NCI-H1105 (cell line): ENCODE data around the gene NTM.
"Not testable (repeated sequence)": the region's sequence is repeated elsewhere in the genome, so short reads cannot be mapped to it uniquely, and the experiment has no call there.

Experiments
- DNase-seq: peaks from one replicate; lab custom pipeline; 2025; lab: John Stamatoyannopoulos, UW

NTM gene

DNA sequence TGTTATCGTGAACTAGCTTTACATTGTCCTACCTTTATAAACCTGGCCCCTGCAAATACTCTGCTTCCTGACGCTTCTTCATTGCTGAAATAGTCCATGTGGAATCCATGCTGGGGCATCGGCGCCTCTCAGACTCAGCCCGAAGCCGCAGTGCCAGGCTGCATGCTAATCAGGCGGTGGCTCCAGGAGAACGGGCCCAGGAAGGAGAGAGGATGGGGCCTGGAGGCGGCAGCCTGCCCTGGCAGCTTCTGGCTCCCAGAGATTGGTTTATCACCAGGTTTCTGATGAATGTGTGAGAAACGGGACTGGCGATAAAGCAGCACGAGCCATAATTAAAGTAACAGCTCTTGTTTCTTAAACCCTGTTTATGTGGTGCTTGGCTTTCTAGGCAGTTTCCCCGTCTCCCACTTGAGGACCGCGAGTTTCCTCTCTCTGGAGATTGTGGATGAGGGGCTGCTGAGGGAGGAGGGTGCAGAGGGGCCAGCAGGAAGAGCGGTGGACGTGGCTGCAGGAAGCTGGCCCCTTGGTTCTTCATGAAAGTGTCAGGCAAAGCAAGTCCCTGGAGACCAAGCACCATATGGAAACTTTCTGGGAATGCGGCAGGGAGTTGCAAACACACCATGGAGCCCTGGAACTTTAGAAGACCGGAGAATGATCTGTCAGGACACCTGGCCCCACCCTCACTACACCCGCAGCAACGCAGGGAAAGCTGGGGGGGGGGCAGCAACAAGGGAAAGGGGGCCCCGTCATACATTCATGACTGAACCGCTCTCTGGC, 93.4 kb downstream of the NTM start:
- no peak for DNase-seq

GRCh38 chr11:131464461-131464860, 94.0 kb downstream of the NTM start:
- no peak for DNase-seq

DNA sequence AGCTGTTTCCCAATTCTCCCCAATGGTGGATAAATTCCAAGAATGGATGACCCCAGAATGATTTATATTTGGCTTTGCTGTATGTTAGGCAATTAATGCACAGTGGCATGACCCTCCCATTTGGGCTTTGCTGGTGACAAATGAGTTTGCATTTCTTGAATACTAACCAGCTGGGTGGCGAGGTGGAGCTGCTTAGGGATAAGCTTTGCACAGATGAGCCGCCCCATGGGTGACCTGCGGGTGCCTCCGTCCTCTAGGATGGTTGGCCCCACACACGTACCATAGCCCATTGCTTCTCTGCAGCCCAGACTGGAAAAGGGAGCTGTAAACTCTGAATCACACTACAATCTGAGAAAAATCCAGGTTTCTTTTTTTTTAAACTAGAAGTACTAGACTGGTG, 94.6 kb downstream of the NTM start:
- no peak for DNase-seq

DNA sequence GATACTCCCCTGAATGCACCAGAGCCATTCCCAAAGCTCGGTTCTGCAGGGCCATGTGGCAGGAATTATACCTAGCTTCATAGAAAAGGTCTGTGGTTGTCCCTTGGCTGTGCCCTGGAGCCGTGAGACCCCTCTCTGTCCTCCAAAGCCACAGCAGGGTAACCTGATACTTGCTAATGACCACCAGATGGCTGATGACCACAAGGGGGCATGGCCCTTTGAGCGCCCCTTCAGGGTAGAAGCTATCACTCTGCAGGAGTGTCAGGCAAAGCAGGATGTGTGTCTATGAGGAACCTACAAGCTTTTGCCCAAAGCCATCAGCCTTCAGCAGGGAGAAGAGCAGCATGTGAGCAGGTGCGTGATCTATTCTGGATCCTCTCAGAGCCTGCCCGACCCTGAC, 95.3 kb downstream of the NTM start:
- DNase-seq: no peak

DNA sequence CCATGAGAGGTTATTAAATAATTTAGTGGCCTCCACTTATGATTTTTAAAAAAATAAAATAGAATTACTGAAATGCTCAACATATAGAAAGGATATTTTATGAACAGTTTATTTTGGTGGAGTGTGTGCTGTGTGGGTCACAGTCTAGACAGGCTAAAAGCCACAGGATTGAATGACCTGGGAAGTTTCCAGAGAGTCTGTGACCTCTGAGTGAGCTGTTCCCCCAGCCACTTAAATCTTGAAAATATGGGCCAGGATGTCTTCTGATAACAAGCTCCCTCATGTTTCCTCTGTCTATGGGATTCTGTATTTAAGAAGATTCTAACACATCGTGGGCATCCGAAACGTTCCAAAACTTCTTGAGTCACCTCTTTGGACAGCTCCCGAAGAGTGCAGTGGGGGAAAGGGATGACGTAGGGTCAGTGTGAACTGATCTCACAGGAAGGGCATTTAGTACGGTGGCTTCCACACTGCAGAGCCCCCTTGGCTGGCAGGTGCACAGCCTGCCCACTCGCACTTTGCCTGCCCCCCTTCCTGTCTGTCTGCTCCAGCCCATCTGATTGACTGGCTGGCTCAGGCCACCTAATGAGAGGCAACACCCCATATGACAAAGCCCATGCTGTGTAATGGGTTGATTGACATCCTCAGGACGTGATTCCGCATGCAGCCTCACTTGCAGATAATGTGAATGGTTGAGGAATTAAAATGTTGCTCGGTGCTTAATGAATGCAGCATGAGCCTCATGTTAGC, 97.4 kb downstream of the NTM start:
- DNase-seq: peak; percentile 16

GRCh38 chr11:131468565-131468964, 98.2 kb downstream of the NTM start:
- DNase-seq: no peak

DNA sequence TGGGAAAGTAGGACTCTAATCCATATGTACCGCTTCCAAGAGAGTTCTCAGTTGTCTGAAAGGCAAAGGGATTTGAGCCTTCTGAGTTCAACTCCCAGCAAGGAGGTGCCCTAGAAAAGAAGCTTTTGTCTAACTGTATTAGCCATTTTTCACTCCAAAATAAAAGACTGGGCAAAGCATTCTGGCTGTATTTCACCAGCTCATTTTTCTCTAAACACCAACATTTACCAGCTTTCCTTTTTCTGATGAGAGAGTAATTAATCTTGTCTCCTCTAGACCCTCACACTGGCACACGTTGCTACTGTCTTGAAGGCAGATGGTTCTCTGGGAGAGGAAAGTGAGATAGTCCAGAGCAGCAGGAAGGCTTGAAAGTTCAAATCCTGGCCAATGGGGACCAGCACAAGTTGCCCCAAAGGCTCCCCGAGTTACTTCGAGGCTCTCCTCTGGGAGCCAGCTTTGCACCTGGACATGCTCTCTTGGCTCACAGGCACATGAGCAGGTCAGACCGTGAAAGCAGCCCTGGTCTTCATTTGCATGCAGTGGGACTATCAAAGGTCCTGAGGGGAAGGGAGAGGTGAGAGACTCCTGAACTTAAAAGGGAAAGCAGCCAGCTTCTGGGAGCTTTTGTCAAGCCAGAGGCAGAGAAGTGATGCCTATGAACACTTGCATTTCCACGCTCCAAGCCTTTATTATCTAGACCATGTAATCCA, 100.0 kb downstream of the NTM start:
- DNase-seq: no peak

DNA sequence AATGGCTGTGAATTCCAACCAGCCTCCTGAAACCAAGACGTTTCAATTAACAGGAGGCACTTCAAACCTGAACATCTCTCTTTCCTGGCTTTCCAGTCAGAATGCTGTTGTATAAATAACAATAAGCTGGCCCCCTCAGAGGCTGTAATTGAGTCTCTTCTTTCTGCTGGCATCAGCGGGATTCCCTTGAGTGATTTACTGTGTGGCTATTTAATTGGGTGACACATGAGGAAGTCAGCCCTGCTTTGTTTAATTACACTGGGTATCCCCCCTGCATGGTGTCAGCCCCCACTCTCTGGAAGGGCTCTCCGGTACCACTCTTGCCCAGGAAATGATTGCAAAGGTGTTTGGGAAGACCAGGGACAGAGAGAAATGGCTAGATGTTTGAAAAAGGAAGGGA, 101.6 kb downstream of the NTM start:
- no peak for DNase-seq

GRCh38 chr11:131474947-131475346, 104.5 kb downstream of the NTM start:
- DNase-seq: no peak

- no peak for DNase-seq
These were observed 105.9 kb downstream of the NTM start for GRCh38 chr11:131476266-131476665.

DNA sequence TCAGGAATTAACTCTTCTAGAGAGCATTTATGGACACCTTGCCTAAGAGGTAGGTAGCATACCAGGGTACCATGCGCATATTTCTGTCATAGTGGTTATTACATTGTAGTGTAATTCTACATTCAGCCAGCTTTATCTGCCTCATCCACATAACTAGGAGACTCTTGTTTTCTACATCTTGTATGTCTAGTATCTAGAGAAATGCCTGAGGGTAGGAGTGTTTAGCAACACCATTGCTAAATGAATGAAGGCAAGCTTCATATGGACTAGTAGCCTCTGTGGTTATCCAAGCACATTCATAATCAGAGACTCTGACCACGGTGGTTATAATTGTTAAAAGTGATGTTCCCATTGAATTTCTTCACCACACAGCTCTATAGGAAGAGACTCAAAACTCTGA, 107.9 kb downstream of the NTM start:
- no peak for DNase-seq

GRCh38 chr11:131481303-131481702, 110.9 kb downstream of the NTM start:
- DNase-seq: no peak

GRCh38 chr11:131481971-131482370, 111.6 kb downstream of the NTM start:
- DNase-seq: peak; percentile 39

- DNase-seq: no peak
These were observed 113.0 kb downstream of the NTM start for GRCh38 chr11:131483453-131483852.

- DNase-seq: no peak
These were observed 113.5 kb downstream of the NTM start for GRCh38 chr11:131483877-131484276.

DNA sequence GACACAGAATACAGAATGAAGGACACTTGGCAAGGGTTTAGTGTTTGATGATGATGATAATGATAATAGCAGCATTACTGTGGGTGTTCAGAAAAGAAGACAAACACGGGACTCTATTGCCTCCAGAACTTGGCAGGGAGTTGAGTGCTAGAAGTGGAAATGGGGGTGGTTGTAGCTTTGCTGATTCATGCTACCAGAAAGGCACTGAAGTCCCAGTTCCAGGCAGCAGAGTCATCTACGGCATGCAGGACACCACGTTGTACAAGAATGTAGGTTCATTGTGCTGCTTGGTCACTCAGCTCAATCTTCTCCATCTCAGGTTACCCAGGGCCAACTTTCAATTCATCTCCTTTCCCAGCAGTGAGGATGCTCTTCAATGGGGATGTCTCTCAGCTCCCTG, 115.7 kb downstream of the NTM start:
- no peak for DNase-seq

- DNase-seq: peak; percentile 9
These were observed 116.7 kb downstream of the NTM start for GRCh38 chr11:131486937-131487635.

DNA sequence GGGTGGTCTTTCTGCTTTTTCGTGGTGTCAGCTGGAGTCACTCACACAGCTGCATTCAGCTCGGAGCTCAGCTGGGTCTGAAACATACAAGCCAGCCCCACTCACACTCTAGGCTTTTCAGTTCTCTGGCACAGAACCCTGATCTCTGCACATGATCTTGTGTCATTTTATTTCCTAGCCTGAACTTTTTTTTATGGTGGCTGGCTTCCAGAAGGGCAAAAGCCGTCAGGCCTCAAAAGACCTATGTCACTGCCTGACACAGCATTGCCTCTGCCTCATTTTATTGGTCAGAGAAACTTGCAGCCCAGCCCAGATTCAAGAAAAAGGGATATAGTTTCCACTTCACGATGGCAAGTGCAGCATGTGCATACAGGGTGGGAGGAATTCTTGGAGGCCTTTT, 117.8 kb downstream of the NTM start:
- no peak for DNase-seq

DNA sequence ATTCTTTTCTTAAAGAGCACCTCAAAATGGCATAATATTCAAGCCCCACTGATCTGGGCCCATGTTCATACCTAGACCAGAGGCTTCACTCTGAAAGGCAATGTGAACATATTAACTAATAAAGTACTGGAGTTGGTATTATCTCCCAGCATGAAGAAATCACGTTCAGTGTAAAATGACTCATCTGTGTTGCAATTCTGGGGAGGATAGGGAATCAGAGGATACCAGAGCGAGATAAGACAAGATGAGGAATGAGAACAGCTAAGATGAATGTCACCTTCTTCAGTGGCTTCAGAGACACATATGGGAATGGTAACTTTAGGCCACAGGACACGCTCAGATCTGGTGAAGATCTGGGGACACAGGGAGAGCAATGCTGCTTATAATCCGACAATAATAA, 121.1 kb downstream of the NTM start:
- no peak for DNase-seq

- no peak for DNase-seq
These were observed 125.0 kb downstream of the NTM start for GRCh38 chr11:131495423-131495822.

DNA sequence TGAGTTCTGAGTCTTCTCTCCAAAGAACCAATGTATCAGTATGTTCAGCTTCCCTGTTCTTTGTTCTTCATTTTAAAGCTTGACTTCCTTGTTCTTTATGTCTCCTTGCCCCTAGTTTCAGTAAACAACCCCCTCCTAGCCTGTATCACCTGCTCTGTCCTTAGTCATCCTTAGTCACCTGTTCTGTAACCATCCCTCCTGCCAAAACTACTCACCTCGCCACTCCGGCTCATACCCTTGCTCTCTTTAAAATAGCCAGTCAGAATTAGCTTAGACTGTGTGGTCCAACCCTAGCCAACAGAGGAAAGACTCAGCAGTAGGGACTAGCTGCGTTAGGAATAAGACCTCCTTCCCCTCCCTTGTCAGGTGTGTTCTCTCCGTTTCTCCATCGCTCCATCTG, 127.3 kb downstream of the NTM start:
- DNase-seq: not testable (repeated sequence)

- no peak for DNase-seq
These were observed 128.3 kb downstream of the NTM start for GRCh38 chr11:131498631-131499160.
